ENCODE data around the gene ANTXR1. TPM values are rescaled to one million over a fixed set of nuclear protein-coding genes. Genes with fewer than 3 reads are reported as not detected.

Gene ANTXR1
- total and polyA plus RNA-seq, 2 of the 8 experiments (the other 6 are each of a cell fraction or from before 2014, with no cell fraction given), result 15.8 to 44.3 TPM

DNA sequence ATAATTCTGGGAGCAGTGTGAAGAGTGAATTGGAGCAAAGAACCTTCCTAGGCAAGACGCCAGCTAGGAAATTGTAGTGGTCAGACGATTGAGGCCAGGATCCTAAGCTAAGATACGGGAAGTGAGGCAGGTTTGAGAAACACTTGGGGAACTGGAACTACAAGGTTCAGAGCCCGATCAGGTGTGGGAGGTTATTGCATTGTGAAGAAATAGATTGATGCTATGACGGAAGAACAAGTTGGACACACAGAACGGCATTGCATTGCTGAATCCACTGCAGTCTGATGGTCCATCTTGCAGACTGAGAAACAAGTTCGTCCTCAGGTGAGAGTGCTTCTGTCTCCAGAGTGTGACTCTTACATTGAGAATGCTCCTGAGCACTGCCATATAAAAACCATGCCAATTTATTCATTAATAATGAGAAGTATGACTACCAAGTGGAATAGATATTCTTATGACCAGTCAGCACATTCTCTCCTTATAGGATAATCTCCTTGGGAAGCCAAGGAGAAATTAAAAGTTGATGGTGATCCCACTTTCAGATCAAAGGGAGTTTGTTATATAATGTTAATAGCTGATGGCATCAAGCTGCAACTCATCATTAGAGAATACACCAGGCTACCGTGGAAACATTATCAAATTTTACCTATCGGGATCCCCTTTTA, 30.9 kb downstream of the ANTXR1 start:
- Histone ChIP-seq H4K91ac (replicated peaks; ENCODE audit: insufficient read length, low read length) (no peak overlapping the region), H3K79me2 (ENCODE audit: control insufficient read depth in 1 of 2, insufficient read depth in 2 of 2, low read length in 2 of 2) (no peaks in the 10 kb centered on the region), H3K23me2 (ENCODE audit: low read depth, low read length) (no peaks in the 10 kb centered on the region), H2AFZ (ENCODE audit: low read length) (no peak overlapping the region), H4K5ac (ENCODE audit: insufficient read length, low read depth, low read length) (no peak overlapping the region), H3K27me3 (replicated peaks in 1 of 4; ENCODE audit: control insufficient read depth in 3 of 4, extremely low read depth in 1 of 4, insufficient read depth in 3 of 4, low read length in 3 of 4) (no peaks in the 10 kb centered on the region), H3K36me3 (ENCODE audit: control insufficient read depth in 2 of 4, insufficient read depth in 4 of 4, low read length in 3 of 4) (peaks cover 0 to 12% (median 3%) of the 10 kb centered on the region in 4 experiments; a peak in 4 of 8 replicates), H3K4me2 (ENCODE audit: insufficient read depth in 1 of 2, low read depth in 2 of 2, low read length in 2 of 2) (no peak overlapping the region), H2BK120ac (replicated peaks; ENCODE audit: low read depth, low read length) (no peak overlapping the region), H2BK12ac (ENCODE audit: low read depth, low read length) (no peak overlapping the region), H3K23ac (ENCODE audit: insufficient read length) (no peak overlapping the region), H3K27ac (ENCODE audit: low read depth, low read length) (no peak overlapping the region), H2AK5ac (ENCODE audit: low read depth, low read length) (no peak overlapping the region), H4K20me1 (replicated peaks in 1 of 2; ENCODE audit: control insufficient read depth in 1 of 2, insufficient read depth in 2 of 2, low read length in 2 of 2) (peaks cover 5 to 6% of the 10 kb centered on the region in 2 experiments), H4K8ac (ENCODE audit: extremely low read depth, insufficient read depth, low read length) (no peak overlapping the region), H3K4ac (replicated peaks; ENCODE audit: insufficient read length, low read depth, low read length) (no peak overlapping the region), H3K9ac (replicated peaks in 1 of 4; ENCODE audit: extremely low read depth in 1 of 4, low read depth in 3 of 4, low read length in 3 of 4) (no peak overlapping the region), H2BK5ac (ENCODE audit: low read depth, low read length) (no peak overlapping the region), H3K18ac (ENCODE audit: extremely low read depth, low read length) (no peak overlapping the region), H3K79me1 (ENCODE audit: low read depth, low read length) (no peaks in the 10 kb centered on the region), H3K4me1 (replicated peaks in 1 of 4; ENCODE audit: control insufficient read depth in 3 of 4, insufficient read depth in 4 of 4, low read length in 3 of 4) (no peaks in the 10 kb centered on the region), H3K14ac (ENCODE audit: insufficient read length) (no peak overlapping the region), H3K4me3 (ENCODE audit: extremely low read depth in 1 of 4, insufficient read depth in 2 of 4, low read depth in 3 of 4, low read length in 4 of 4) (no peak overlapping the region), H3K56ac (replicated peaks; ENCODE audit: insufficient read length, low read depth, low read length) (no peak overlapping the region), H2BK20ac (ENCODE audit: low read length) (no peak overlapping the region), H3K9me3 (ENCODE audit: insufficient read depth in 2 of 2, low read depth in 1 of 2, low read length in 1 of 2) (no peaks in the 10 kb centered on the region), H2BK15ac (ENCODE audit: low read length) (no peak overlapping the region)
- no peak for FAIRE-seq
- no peak for DNase-seq (ENCODE audit: low read depth in 1 of 2, low spot score in 2 of 2)
- ChIA-PET POLR2A (ENCODE audit: partially characterized antibody) (interaction anchor here (1.1 kb wide), 1 partner anchor 20 kb away, joined by 3 read pairs; no protein-coding TSS in a partner anchor), CTCF (ENCODE audit: partially characterized antibody) (interaction anchor here (1.0 kb wide), 1 partner anchor 8 kb away, joined by 3 read pairs; no protein-coding TSS in a partner anchor)
- WGBS, 2 experiments (ENCODE audit: extremely low coverage in 1 of 2, insufficient coverage in 1 of 2, insufficient read length in 1 of 2, insufficient replicate concordance in 2 of 2, low coverage in 1 of 2, low lambda C conversion rate in 2 of 2, missing lambda C conversion rate in 1 of 2), result 88% methylated on average over 9 of the region's 9 CpGs; no CpG with 5 or more reads in 1 of the 2 experiments
- TF ChIP-seq ZNF274 (IDR thresholded peaks at IDR 0.05; ENCODE audit: borderline replicate concordance, extremely low read depth, low read length) (no peak), TEAD4 (IDR thresholded peaks at IDR 0.05; ENCODE audit: low read depth, low read length) (no peak), GABPA (IDR thresholded peaks at IDR 0.05; ENCODE audit: borderline replicate concordance, insufficient read depth, low read length) (no peak), POLR2AphosphoS5 (IDR thresholded peaks at IDR 0.05; ENCODE audit: low read depth, low read length) (no peak), YY1 (IDR thresholded peaks at IDR 0.05; ENCODE audit: low read depth, low read length) (no peak), TAF1 (IDR thresholded peaks at IDR 0.05; ENCODE audit: low read depth, low read length) (no peak), RAD21 (IDR thresholded peaks at IDR 0.05 in 1 of 2, conservative IDR thresholded peaks at IDR 0.05 in 1 of 2; ENCODE audit: low read depth in 2 of 2, low read length in 2 of 2) (no peak), RXRA (IDR thresholded peaks at IDR 0.05; ENCODE audit: insufficient read depth, low read depth, low read length) (no peak), SAP30 (IDR thresholded peaks at IDR 0.05; ENCODE audit: insufficient read depth, insufficient replicate concordance, low read length) (no peak), EGR1 (IDR thresholded peaks at IDR 0.05; ENCODE audit: borderline replicate concordance, low read depth, low read length) (no peak), MAX (IDR thresholded peaks at IDR 0.05) (no peak)
- TF ChIP-seq, protein P1, sequence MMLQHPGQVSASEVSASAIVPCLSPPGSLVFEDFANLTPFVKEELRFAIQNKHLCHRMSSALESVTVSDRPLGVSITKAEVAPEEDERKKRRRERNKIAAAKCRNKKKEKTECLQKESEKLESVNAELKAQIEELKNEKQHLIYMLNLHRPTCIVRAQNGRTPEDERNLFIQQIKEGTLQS (IDR thresholded peaks at IDR 0.05; ENCODE audit: insufficient read depth, low read depth, low read length), result no peak

Measured in H1 (cell line).